ENCODE measurements around the gene HOXD10.

The HOXD10 gene

DNA sequence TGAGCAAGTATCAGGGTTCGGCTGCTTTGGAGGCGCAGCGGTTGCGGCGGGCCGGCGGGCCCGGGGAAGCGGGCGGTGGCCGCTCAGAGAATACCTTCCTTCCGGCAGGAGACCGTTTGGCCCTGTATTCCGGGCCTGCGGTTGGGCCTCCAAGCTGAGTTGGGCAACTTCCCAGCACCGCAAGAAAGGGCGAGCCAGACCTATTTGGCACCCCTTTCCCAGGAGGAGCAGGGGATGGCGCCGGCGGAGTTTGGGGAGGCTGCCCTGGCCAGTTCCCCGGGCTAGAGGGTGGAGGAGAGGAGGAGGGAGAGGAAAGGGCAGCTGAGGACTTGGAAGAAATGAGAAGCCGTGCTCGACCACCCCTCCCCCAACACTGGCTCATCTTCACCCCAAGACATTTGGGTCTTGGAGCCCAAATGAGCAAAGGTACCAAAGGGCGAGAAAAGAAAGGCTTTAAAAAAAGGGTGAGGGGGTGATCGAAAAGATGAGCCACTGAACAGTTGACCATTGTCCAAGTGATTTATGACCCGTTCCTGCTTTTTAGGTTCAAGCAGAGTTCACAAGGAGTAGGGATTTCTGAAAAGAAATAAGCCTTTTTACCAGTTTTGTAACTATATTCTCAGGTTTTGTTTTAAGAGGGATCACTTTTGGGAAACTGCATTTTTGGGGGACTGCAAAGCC, 48.9 kb downstream of the HOXD10 start:
- DNase-seq, result no peak

- no peak for DNase-seq
Observed at GRCh38 chr2:176166272-176166671, 49.7 kb downstream of the HOXD10 start.

GRCh38 chr2:176167398-176167797, 50.8 kb downstream of the HOXD10 start:
- DNase-seq, result no peak

GRCh38 chr2:176169181-176169580, 52.6 kb downstream of the HOXD10 start:
- no peak for DNase-seq
